Measurements from ENCODE around the gene HNF1B. TPM values are rescaled to one million over a fixed set of nuclear protein-coding genes. Genes with fewer than 3 reads are reported as not detected.

The HNF1B gene
- total and polyA plus RNA-seq, 12 donors: not detected

DNA sequence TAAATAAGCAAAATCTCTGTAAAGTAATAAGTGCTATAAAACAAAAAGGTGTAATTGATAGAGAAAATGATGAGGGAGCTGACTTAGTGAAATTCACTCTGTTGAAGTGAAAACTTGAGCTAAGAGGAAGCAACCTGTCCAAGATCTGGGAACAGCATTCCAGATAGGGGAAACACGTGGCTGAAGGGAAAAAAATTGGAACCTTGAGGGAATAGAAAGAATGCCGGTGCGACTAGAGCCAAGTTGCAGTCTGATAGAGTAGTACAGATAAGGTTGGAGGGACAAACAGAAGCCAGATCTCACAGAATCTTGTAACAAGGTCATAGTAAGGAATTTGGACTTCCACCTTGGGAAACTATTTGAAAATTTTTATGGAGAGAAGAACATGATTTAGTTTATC lies 101.0 kb downstream of the HNF1B start:
- no peaks in the 10 kb centered on the region for H3K9me3 ChIP-seq
- ATAC-seq: peak in 5 of 8 donors; percentile 28 to 54 (median 34)
- WGBS, 2 donors: 3 to 12% methylated on average over 3 of the region's 3 CpGs

DNA sequence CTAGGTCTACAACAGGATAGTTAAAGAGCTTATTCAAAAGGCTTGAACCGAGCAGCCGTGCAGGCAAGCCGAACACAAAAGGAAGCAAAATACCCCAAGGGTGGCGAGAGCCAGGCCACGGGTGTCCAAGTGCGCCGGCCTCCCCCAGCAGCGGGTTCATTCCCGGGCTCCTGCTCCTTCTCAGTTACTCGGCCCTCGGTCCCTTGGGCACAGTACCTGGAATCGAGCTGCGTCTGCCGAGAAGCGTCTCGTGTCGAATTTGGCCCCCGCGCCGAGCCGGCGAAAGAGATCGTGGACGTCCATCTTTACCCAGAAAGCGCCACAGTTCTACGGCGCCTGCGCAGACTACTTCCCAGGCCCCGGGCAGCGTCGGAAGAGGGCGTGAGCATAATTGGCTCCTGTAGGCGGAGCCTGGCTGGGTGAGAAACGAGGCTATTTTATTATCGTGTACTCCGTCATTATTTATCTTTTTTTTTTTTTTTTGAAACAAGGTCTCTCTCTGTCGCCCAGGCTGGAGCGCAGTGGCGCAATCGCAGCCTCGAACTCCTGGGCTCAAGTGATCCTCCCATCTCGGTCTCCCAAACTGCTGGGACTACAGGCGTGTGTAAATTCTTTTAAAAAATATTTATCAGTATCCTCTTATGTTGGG lies 101.6 kb downstream of the HNF1B start, which contains the start of gene DDX52:
TSS of gene DDX52 (minus strand) at position 329 of the 649 bp plus-strand sequence. CDS start at position 303, 26 bp downstream.
- intact Hi-C loops (cut with DNase I): loop anchor here in 4 of 10 donors (2.0 to 10.0 kb wide), 4 partner anchors 132 to 182 kb away; partner anchors contain the start of gene DUSP14 (in 1 of the 4)
- WGBS, 2 donors: 1% methylated on average over 43 of the region's 43 CpGs
- TF ChIP-seq, protein P1, sequence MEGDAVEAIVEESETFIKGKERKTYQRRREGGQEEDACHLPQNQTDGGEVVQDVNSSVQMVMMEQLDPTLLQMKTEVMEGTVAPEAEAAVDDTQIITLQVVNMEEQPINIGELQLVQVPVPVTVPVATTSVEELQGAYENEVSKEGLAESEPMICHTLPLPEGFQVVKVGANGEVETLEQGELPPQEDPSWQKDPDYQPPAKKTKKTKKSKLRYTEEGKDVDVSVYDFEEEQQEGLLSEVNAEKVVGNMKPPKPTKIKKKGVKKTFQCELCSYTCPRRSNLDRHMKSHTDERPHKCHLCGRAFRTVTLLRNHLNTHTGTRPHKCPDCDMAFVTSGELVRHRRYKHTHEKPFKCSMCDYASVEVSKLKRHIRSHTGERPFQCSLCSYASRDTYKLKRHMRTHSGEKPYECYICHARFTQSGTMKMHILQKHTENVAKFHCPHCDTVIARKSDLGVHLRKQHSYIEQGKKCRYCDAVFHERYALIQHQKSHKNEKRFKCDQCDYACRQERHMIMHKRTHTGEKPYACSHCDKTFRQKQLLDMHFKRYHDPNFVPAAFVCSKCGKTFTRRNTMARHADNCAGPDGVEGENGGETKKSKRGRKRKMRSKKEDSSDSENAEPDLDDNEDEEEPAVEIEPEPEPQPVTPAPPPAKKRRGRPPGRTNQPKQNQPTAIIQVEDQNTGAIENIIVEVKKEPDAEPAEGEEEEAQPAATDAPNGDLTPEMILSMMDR (IDR thresholded peaks at IDR 0.05): peak in 6 of 9 donors; percentile 9 to 41 (median 27)

More for the DNA sequence above, 101.0 kb downstream of the HNF1B start:
- peaks cover 0 to 31% (median 0%) of the 10 kb centered on the region in 9 donors for H3K36me3 ChIP-seq
- intact Hi-C loops (cut with DNase I): loop anchor here in 4 of 10 donors (2.0 to 10.0 kb wide), 4 partner anchors 131 to 181 kb away; partner anchors contain the start of gene DUSP14 (in 1 of the 4)
- H3K4me1 ChIP-seq: peaks cover 3 to 48% (median 40%) of the 10 kb centered on the region in 9 donors
- peak overlapping the region in 9 of 10 donors; percentile 81 to 95 (median 89) for H3K27ac ChIP-seq
- no peak for DNase-seq
- peak overlapping the region; percentile 52 to 98 (median 72) for H3K4me3 ChIP-seq
- TF ChIP-seq, protein P1 (IDR thresholded peaks at IDR 0.05): no peak
- peaks cover 0 to 41% (median 3%) of the 10 kb centered on the region in 7 donors for H3K27me3 ChIP-seq

DNA sequence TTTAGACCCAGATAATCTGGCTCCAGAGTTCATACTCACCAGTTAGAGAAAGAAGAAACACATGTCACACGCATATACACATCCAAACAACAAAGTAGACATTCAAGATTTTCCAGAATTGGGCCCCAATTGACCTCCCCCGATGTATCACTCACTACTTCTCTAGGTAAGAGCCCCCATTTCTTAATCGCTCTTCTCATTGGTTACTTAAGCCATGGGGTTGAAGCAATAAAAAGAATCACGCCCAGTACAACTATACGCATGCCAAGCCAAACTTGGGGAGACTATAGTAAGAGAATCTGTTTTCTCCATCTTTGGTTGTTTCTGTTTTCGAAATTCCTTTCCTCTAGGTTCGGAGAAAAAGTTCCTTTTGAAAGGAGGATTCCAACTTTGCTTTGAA lies 102.2 kb downstream of the HNF1B start:
- peaks cover 0 to 36% (median 0%) of the 10 kb centered on the region in 7 donors for H3K27me3 ChIP-seq
- ATAC-seq (peak in 4 of 8 donors; percentile 20 to 54 (median 34)), DNase-seq (no peak)
- peaks cover 3 to 47% (median 40%) of the 10 kb centered on the region in 9 donors for H3K4me1 ChIP-seq
- H3K4me3 ChIP-seq: peak overlapping the region; percentile 52 to 98 (median 72)
- H3K36me3 ChIP-seq: peaks cover 0 to 42% (median 7%) of the 10 kb centered on the region in 9 donors
- H3K27ac ChIP-seq: peak overlapping the region; percentile 27 to 95 (median 88)
- intact Hi-C loops (cut with DNase I): loop anchor here in 4 of 10 donors (2.0 to 10.0 kb wide), 4 partner anchors 132 to 182 kb away; partner anchors contain the start of gene DUSP14 (in 1 of the 4)
- no peaks in the 10 kb centered on the region for H3K9me3 ChIP-seq
- TF ChIP-seq, protein P1 (IDR thresholded peaks at IDR 0.05): no peak
- 1% methylated on average over 7 of the region's 7 CpGs for WGBS, 2 donors

More for the DNA sequence above, 101.6 kb downstream of the HNF1B start, which contains the start of gene DDX52:
- H3K4me1 ChIP-seq: peaks cover 3 to 47% (median 40%) of the 10 kb centered on the region in 9 donors
- peak; percentile 98 to 100 (median 100) for ATAC-seq
- no peaks in the 10 kb centered on the region for H3K9me3 ChIP-seq
- H3K27ac ChIP-seq: peak within 1 kb of the TSS; percentile 27 to 95 (median 88)
- peaks cover 0 to 40% (median 0%) of the 10 kb centered on the region in 7 donors for H3K27me3 ChIP-seq
- peak; percentile 92 to 93 for DNase-seq
- peaks cover 0 to 36% (median 4%) of the 10 kb centered on the region in 9 donors for H3K36me3 ChIP-seq
- peak within 1 kb of the TSS; percentile 52 to 98 (median 72) for H3K4me3 ChIP-seq

DNA sequence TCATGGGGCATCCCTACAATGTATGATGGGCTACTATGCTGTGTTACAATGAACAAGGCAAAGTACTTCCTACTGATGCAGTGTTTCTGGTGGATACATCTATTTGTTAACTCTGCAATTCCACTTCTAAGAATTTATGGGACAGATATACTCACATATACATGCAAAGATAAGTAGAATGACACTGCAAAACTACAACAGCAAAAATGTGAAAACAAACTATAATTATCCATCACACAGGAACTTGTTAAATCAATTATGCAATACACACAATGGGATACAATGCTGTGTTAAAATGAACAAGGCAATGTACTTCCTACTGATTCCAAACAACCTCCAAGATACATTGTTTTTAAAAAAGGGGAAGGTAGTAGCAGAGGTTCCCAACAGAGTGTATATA lies 104.8 kb downstream of the HNF1B start:
- Histone ChIP-seq H3K27ac (no peak overlapping the region), H3K36me3 (peaks cover 0 to 68% (median 14%) of the 10 kb centered on the region in 9 donors), H3K9me3 (no peaks in the 10 kb centered on the region), H3K27me3 (peaks cover 0 to 9% (median 0%) of the 10 kb centered on the region in 7 donors), H3K4me3 (no peak overlapping the region), H3K4me1 (peaks cover 3 to 47% (median 40%) of the 10 kb centered on the region in 9 donors)
- TF ChIP-seq, protein P1 (IDR thresholded peaks at IDR 0.05): no peak
- ATAC-seq: no peak
- no peak for DNase-seq
- intact Hi-C loops (cut with DNase I): loop anchor here in 3 of 10 donors (10.0 kb wide), 3 partner anchors 135 to 185 kb away; no protein-coding TSS in a partner anchor
